Measurements from ENCODE around the gene CRTC3. TPM values are rescaled to one million over a fixed set of nuclear protein-coding genes. Genes with fewer than 3 reads are reported as not detected.

Gene CRTC3
- total and polyA plus RNA-seq, 4 donors, result 5.1 to 16.8 (median 7.6) TPM

DNA sequence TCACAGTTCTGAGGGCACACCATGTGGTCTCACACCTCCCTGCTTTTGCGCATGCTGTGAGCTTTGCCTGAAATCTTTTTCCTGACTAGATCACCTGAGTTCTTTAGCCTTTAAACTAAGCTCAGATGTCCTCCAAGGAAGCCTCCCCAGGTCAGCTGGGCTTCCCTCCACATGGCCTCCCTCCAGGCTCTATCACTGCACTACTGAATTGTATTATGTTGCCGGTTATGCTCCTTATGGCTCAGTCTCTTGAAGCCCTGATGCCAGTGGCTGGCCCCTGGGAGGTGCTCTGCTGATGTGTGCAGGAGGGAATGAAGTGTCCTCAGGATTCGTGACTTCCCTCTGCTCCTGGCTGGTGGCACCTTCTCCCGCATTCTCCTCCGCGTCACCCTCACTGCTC lies 94.1 kb downstream of the CRTC3 start:
- Histone ChIP-seq H3K4me3 (ENCODE audit: low read depth in 1 of 3, low read length in 3 of 3) (no peak overlapping the region), H3K9ac (ENCODE audit: low read depth in 1 of 2, low read length in 2 of 2) (no peak overlapping the region), H3K36me3 (ENCODE audit: control insufficient read depth in 4 of 4, insufficient read depth in 3 of 4, low read depth in 1 of 4, low read length in 3 of 4) (peaks cover 4 to 36% (median 26%) of the 10 kb centered on the region in 4 donors), H3K27me3 (ENCODE audit: control insufficient read depth in 4 of 4, insufficient read depth in 4 of 4, low read length in 3 of 4) (no peaks in the 10 kb centered on the region), H3K9me3 (ENCODE audit: control insufficient read depth in 4 of 4, low read length in 3 of 4) (no peaks in the 10 kb centered on the region), H3K27ac (ENCODE audit: low read depth in 1 of 2, low read length in 2 of 2) (no peak overlapping the region), H3K4me1 (ENCODE audit: control insufficient read depth in 4 of 4, insufficient read depth in 4 of 4, low read length in 3 of 4) (no peaks in the 10 kb centered on the region)
- no peak for TF ChIP-seq HNF4A (conservative IDR thresholded peaks at IDR 0.05)
- TF ChIP-seq FOXA1 (IDR thresholded peaks at IDR 0.05), result no peak
- TF ChIP-seq RXRA (IDR thresholded peaks at IDR 0.05), result no peak
- no peak for TF ChIP-seq FOXA2 (IDR thresholded peaks at IDR 0.05)
- no peak for TF ChIP-seq SP1 (IDR thresholded peaks at IDR 0.05)
- no peak for TF ChIP-seq EGR1 (IDR thresholded peaks at IDR 0.05; ENCODE audit: low read depth in 2 of 2)
- TF ChIP-seq, protein P1, sequence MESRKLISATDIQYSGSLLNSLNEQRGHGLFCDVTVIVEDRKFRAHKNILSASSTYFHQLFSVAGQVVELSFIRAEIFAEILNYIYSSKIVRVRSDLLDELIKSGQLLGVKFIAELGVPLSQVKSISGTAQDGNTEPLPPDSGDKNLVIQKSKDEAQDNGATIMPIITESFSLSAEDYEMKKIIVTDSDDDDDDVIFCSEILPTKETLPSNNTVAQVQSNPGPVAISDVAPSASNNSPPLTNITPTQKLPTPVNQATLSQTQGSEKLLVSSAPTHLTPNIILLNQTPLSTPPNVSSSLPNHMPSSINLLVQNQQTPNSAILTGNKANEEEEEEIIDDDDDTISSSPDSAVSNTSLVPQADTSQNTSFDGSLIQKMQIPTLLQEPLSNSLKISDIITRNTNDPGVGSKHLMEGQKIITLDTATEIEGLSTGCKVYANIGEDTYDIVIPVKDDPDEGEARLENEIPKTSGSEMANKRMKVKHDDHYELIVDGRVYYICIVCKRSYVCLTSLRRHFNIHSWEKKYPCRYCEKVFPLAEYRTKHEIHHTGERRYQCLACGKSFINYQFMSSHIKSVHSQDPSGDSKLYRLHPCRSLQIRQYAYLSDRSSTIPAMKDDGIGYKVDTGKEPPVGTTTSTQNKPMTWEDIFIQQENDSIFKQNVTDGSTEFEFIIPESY (IDR thresholded peaks at IDR 0.05), result no peak
- no peak for TF ChIP-seq GABPA (IDR thresholded peaks at IDR 0.05 in 1 of 2, conservative IDR thresholded peaks at IDR 0.05 in 1 of 2)
- TF ChIP-seq TAF1 (conservative IDR thresholded peaks at IDR 0.05), result no peak
- 95% methylated on average over 6 of the region's 6 CpGs for WGBS
- no peak for DNase-seq (ENCODE audit: low spot score)

- TF ChIP-seq FOXA2 (IDR thresholded peaks at IDR 0.05), result no peak
- TF ChIP-seq RAD21 (IDR thresholded peaks at IDR 0.05), result no peak
- H3K9ac ChIP-seq (ENCODE audit: low read depth in 1 of 2, low read length in 2 of 2), result no peak overlapping the region
- H3K27me3 ChIP-seq (ENCODE audit: control insufficient read depth in 4 of 4, insufficient read depth in 4 of 4, low read length in 3 of 4), result no peaks in the 10 kb centered on the region
- no peak overlapping the region for H3K27ac ChIP-seq (ENCODE audit: low read depth in 1 of 2, low read length in 2 of 2)
- 94% methylated on average over 13 of the region's 13 CpGs for WGBS
- peaks cover 4 to 40% (median 30%) of the 10 kb centered on the region in 4 donors for H3K36me3 ChIP-seq (ENCODE audit: control insufficient read depth in 4 of 4, insufficient read depth in 3 of 4, low read depth in 1 of 4, low read length in 3 of 4)
- H3K4me3 ChIP-seq (ENCODE audit: low read depth in 1 of 3, low read length in 3 of 3), result no peak overlapping the region
- H3K4me1 ChIP-seq (ENCODE audit: control insufficient read depth in 4 of 4, insufficient read depth in 4 of 4, low read length in 3 of 4), result no peaks in the 10 kb centered on the region
- no peak for DNase-seq (ENCODE audit: low spot score)
- no peaks in the 10 kb centered on the region for H3K9me3 ChIP-seq (ENCODE audit: control insufficient read depth in 4 of 4, low read length in 3 of 4)
These were observed 94.7 kb downstream of the CRTC3 start for GRCh38 chr15:90624278-90624981.

DNA sequence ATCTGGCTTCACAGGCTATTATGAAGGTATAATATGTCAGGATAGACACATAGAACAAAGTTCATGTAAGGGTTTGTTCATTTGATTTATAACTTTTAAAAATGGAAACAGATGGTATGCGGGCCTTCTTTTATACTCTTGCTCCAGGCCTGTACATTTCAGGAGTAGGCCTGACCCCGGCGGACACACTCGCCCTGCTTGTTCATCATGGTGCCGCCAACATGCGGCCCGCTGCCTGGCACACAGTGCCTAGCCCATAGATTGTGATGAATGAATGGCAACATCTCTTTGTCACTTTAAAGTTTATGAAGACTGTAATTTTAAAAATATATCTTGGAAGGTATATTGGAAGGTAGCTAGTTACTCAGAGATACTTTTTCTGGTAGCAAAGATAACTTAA lies 95.3 kb downstream of the CRTC3 start:
- no peaks in the 10 kb centered on the region for H3K4me1 ChIP-seq (ENCODE audit: control insufficient read depth in 4 of 4, insufficient read depth in 4 of 4, low read length in 3 of 4)
- no peaks in the 10 kb centered on the region for H3K9me3 ChIP-seq (ENCODE audit: control insufficient read depth in 4 of 4, low read length in 3 of 4)
- H3K27ac ChIP-seq (ENCODE audit: low read depth in 1 of 2, low read length in 2 of 2), result no peak overlapping the region
- no peaks in the 10 kb centered on the region for H3K27me3 ChIP-seq (ENCODE audit: control insufficient read depth in 4 of 4, insufficient read depth in 4 of 4, low read length in 3 of 4)
- 97% methylated on average over 7 of the region's 7 CpGs for WGBS
- H3K36me3 ChIP-seq (ENCODE audit: control insufficient read depth in 4 of 4, insufficient read depth in 3 of 4, low read depth in 1 of 4, low read length in 3 of 4), result peaks cover 6 to 45% (median 31%) of the 10 kb centered on the region in 4 donors
- H3K4me3 ChIP-seq (ENCODE audit: low read depth in 1 of 3, low read length in 3 of 3), result no peak overlapping the region
- DNase-seq (ENCODE audit: low spot score), result no peak
- no peak overlapping the region for H3K9ac ChIP-seq (ENCODE audit: low read depth in 1 of 2, low read length in 2 of 2)
- TF ChIP-seq RAD21 (IDR thresholded peaks at IDR 0.05) (no peak), HNF4A (conservative IDR thresholded peaks at IDR 0.05) (no peak), FOXA1 (IDR thresholded peaks at IDR 0.05) (no peak), MAX (IDR thresholded peaks at IDR 0.05) (no peak), SP1 (IDR thresholded peaks at IDR 0.05) (no peak), TAF1 (conservative IDR thresholded peaks at IDR 0.05) (no peak), HNF4G (IDR thresholded peaks at IDR 0.05) (no peak), EGR1 (IDR thresholded peaks at IDR 0.05; ENCODE audit: low read depth in 2 of 2) (no peak), YY1 (IDR thresholded peaks at IDR 0.05) (no peak), ATF3 (IDR thresholded peaks at IDR 0.05) (no peak), CTCF (IDR thresholded peaks at IDR 0.05; ENCODE audit: low read depth, low read length, missing input control) (no peak), FOXA2 (IDR thresholded peaks at IDR 0.05) (no peak), GABPA (IDR thresholded peaks at IDR 0.05 in 1 of 2, conservative IDR thresholded peaks at IDR 0.05 in 1 of 2) (no peak), RXRA (IDR thresholded peaks at IDR 0.05) (no peak)
- TF ChIP-seq, protein P2, sequence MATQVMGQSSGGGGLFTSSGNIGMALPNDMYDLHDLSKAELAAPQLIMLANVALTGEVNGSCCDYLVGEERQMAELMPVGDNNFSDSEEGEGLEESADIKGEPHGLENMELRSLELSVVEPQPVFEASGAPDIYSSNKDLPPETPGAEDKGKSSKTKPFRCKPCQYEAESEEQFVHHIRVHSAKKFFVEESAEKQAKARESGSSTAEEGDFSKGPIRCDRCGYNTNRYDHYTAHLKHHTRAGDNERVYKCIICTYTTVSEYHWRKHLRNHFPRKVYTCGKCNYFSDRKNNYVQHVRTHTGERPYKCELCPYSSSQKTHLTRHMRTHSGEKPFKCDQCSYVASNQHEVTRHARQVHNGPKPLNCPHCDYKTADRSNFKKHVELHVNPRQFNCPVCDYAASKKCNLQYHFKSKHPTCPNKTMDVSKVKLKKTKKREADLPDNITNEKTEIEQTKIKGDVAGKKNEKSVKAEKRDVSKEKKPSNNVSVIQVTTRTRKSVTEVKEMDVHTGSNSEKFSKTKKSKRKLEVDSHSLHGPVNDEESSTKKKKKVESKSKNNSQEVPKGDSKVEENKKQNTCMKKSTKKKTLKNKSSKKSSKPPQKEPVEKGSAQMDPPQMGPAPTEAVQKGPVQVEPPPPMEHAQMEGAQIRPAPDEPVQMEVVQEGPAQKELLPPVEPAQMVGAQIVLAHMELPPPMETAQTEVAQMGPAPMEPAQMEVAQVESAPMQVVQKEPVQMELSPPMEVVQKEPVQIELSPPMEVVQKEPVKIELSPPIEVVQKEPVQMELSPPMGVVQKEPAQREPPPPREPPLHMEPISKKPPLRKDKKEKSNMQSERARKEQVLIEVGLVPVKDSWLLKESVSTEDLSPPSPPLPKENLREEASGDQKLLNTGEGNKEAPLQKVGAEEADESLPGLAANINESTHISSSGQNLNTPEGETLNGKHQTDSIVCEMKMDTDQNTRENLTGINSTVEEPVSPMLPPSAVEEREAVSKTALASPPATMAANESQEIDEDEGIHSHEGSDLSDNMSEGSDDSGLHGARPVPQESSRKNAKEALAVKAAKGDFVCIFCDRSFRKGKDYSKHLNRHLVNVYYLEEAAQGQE (IDR thresholded peaks at IDR 0.05), result no peak
- TF ChIP-seq, protein P1 (IDR thresholded peaks at IDR 0.05), result no peak
